ENCODE data around the gene ANKRD24.
A peak's percentile ranks its signal among the peaks of the same experiment; 100 is the strongest.

The ANKRD24 gene

GRCh38 chr19:4185413-4186086, 3.1 kb downstream of the ANKRD24 start:
- no peak overlapping the region for H3K14ac ChIP-seq (ENCODE audit: low read length in 2 of 2)
- H2BK5ac ChIP-seq (ENCODE audit: low read depth, low read length, poor library complexity, severe bottlenecking): no peak overlapping the region
- H3K23ac ChIP-seq (ENCODE audit: low read length in 2 of 2): no peak overlapping the region
- no peak overlapping the region for H3K9ac ChIP-seq (ENCODE audit: low read length)
- H2AK5ac ChIP-seq (ENCODE audit: low read length, severe bottlenecking): no peak overlapping the region
- H3K4me3 ChIP-seq (ENCODE audit: insufficient read depth in 1 of 2, low read depth in 1 of 2, low read length in 2 of 2): no peak overlapping the region
- no peak overlapping the region for H3K4ac ChIP-seq (ENCODE audit: low read depth in 1 of 2, low read length in 2 of 2)
- H3K18ac ChIP-seq (ENCODE audit: low read depth in 1 of 2, low read length in 2 of 2): no peak overlapping the region
- no peak overlapping the region for H2BK120ac ChIP-seq (ENCODE audit: low read depth, low read length)
- H3K36me3 ChIP-seq (ENCODE audit: control insufficient read depth in 1 of 2, insufficient read depth in 2 of 2, low read depth in 1 of 2, low read length in 2 of 2): peaks cover 2 to 5% of the 10 kb centered on the region in 2 experiments
- peaks cover 13% of the 10 kb centered on the region for H3K79me1 ChIP-seq (replicated peaks; ENCODE audit: low read length, poor library complexity, severe bottlenecking)
- H3K9me3 ChIP-seq (ENCODE audit: control insufficient read depth, low read length): no peaks in the 10 kb centered on the region
- no peak overlapping the region for H3K4me2 ChIP-seq (ENCODE audit: low read length, poor library complexity, severe bottlenecking)
- H2BK15ac ChIP-seq (ENCODE audit: low read depth, poor library complexity, severe bottlenecking): no peak overlapping the region
- H3K27me3 ChIP-seq (ENCODE audit: control insufficient read depth in 1 of 2, insufficient read depth in 1 of 2, low read length in 2 of 2): no peaks in the 10 kb centered on the region
- DNase-seq: no peak
- no peak overlapping the region for H3K27ac ChIP-seq (ENCODE audit: low read length, poor library complexity, severe bottlenecking)
- H4K8ac ChIP-seq (ENCODE audit: low read length): no peak overlapping the region
- H2BK12ac ChIP-seq (ENCODE audit: low read length in 2 of 2): no peak overlapping the region
- no peak overlapping the region for H2AFZ ChIP-seq (ENCODE audit: low read depth, low read length)
- no peak overlapping the region for H4K91ac ChIP-seq (ENCODE audit: low read length)
- WGBS: 76% methylated on average over 9 of the region's 9 CpGs
- H3K4me1 ChIP-seq (ENCODE audit: control insufficient read depth, insufficient read depth, low read depth, low read length): peaks cover 20% of the 10 kb centered on the region

- H4K91ac ChIP-seq (ENCODE audit: low read length): no peak overlapping the region
- H4K8ac ChIP-seq (ENCODE audit: low read length): peak overlapping the region; percentile 71
- H3K14ac ChIP-seq (ENCODE audit: low read length in 2 of 2): no peak overlapping the region
- peak; percentile 72 for DNase-seq
- no peak overlapping the region for H3K18ac ChIP-seq (ENCODE audit: low read depth in 1 of 2, low read length in 2 of 2)
- no peak overlapping the region for H3K4me3 ChIP-seq (ENCODE audit: insufficient read depth in 1 of 2, low read depth in 1 of 2, low read length in 2 of 2)
- no peak overlapping the region for H2AK5ac ChIP-seq (ENCODE audit: low read length, severe bottlenecking)
- no peak overlapping the region for H3K23ac ChIP-seq (ENCODE audit: low read length in 2 of 2)
- H2BK120ac ChIP-seq (ENCODE audit: low read depth, low read length): no peak overlapping the region
- H2AFZ ChIP-seq (ENCODE audit: low read depth, low read length): peak overlapping the region; percentile 57
- H3K4ac ChIP-seq (ENCODE audit: low read depth in 1 of 2, low read length in 2 of 2): no peak overlapping the region
- peaks cover 15% of the 10 kb centered on the region for H3K4me1 ChIP-seq (ENCODE audit: control insufficient read depth, insufficient read depth, low read depth, low read length)
- no peaks in the 10 kb centered on the region for H3K36me3 ChIP-seq (ENCODE audit: control insufficient read depth in 1 of 2, insufficient read depth in 2 of 2, low read depth in 1 of 2, low read length in 2 of 2)
- no peak overlapping the region for H2BK12ac ChIP-seq (ENCODE audit: low read length in 2 of 2)
- H3K79me1 ChIP-seq (replicated peaks; ENCODE audit: low read length, poor library complexity, severe bottlenecking): peaks cover 8% of the 10 kb centered on the region
- no peaks in the 10 kb centered on the region for H3K9me3 ChIP-seq (ENCODE audit: control insufficient read depth, low read length)
- no peak overlapping the region for H3K27ac ChIP-seq (ENCODE audit: low read length, poor library complexity, severe bottlenecking)
- H2BK15ac ChIP-seq (ENCODE audit: low read depth, poor library complexity, severe bottlenecking): no peak overlapping the region
- H3K9ac ChIP-seq (ENCODE audit: low read length): peak overlapping the region; percentile 80
- H3K27me3 ChIP-seq (ENCODE audit: control insufficient read depth in 1 of 2, insufficient read depth in 1 of 2, low read length in 2 of 2): no peaks in the 10 kb centered on the region
- H3K4me2 ChIP-seq (ENCODE audit: low read length, poor library complexity, severe bottlenecking): no peak overlapping the region
- WGBS: 46% methylated on average over 21 of the region's 22 CpGs
- H2BK5ac ChIP-seq (ENCODE audit: low read depth, low read length, poor library complexity, severe bottlenecking): no peak overlapping the region
These were observed 3.9 kb downstream of the ANKRD24 start for GRCh38 chr19:4186087-4186993.

- H2BK5ac ChIP-seq (ENCODE audit: low read depth, low read length, poor library complexity, severe bottlenecking): no peak overlapping the region
- H4K91ac ChIP-seq (ENCODE audit: low read length): no peak overlapping the region
- H3K14ac ChIP-seq (ENCODE audit: low read length in 2 of 2): no peak overlapping the region
- 93% methylated on average over 10 of the region's 10 CpGs for WGBS
- no peak overlapping the region for H3K9ac ChIP-seq (ENCODE audit: low read length)
- no peak overlapping the region for H2AFZ ChIP-seq (ENCODE audit: low read depth, low read length)
- H3K4me2 ChIP-seq (ENCODE audit: low read length, poor library complexity, severe bottlenecking): no peak overlapping the region
- H3K36me3 ChIP-seq (ENCODE audit: control insufficient read depth in 1 of 2, insufficient read depth in 2 of 2, low read depth in 1 of 2, low read length in 2 of 2): no peaks in the 10 kb centered on the region
- H3K9me3 ChIP-seq (ENCODE audit: control insufficient read depth, low read length): no peaks in the 10 kb centered on the region
- no peak for DNase-seq
- H3K18ac ChIP-seq (ENCODE audit: low read depth in 1 of 2, low read length in 2 of 2): no peak overlapping the region
- H3K27ac ChIP-seq (ENCODE audit: low read length, poor library complexity, severe bottlenecking): no peak overlapping the region
- no peak overlapping the region for H2BK12ac ChIP-seq (ENCODE audit: low read length in 2 of 2)
- H4K8ac ChIP-seq (ENCODE audit: low read length): no peak overlapping the region
- H2AK5ac ChIP-seq (ENCODE audit: low read length, severe bottlenecking): no peak overlapping the region
- no peak overlapping the region for H3K23ac ChIP-seq (ENCODE audit: low read length in 2 of 2)
- no peak overlapping the region for H2BK120ac ChIP-seq (ENCODE audit: low read depth, low read length)
- peaks cover 3% of the 10 kb centered on the region for H3K79me1 ChIP-seq (replicated peaks; ENCODE audit: low read length, poor library complexity, severe bottlenecking)
- H3K4me3 ChIP-seq (ENCODE audit: insufficient read depth in 1 of 2, low read depth in 1 of 2, low read length in 2 of 2): no peak overlapping the region
- H3K4me1 ChIP-seq (ENCODE audit: control insufficient read depth, insufficient read depth, low read depth, low read length): peaks cover 11% of the 10 kb centered on the region
- no peaks in the 10 kb centered on the region for H3K27me3 ChIP-seq (ENCODE audit: control insufficient read depth in 1 of 2, insufficient read depth in 1 of 2, low read length in 2 of 2)
- H3K4ac ChIP-seq (ENCODE audit: low read depth in 1 of 2, low read length in 2 of 2): no peak overlapping the region
- no peak overlapping the region for H2BK15ac ChIP-seq (ENCODE audit: low read depth, poor library complexity, severe bottlenecking)
These were observed 5.0 kb downstream of the ANKRD24 start for GRCh38 chr19:4187313-4188122.

DNA sequence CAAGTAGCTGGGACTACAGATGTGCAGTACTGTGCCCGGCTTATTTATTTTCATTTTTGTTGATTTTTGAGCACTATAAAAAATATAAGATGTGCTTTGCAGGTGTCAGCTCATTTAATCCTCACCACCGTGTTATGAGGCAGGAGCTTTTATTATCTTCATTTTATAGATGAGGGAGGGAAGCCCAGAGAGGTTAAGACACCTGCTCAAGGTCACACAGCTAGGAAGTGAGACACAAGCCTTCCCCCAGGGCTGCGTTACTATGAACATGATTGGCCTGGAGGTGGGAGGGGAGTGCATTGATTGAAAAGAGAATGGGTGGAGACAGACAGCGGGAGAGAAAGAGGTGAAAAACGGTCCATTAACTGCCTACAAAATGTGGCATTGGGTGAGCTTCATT, 7.2 kb downstream of the ANKRD24 start:
- H2BK15ac ChIP-seq (ENCODE audit: low read depth, poor library complexity, severe bottlenecking): no peak overlapping the region
- DNase-seq: no peak
- H3K18ac ChIP-seq (ENCODE audit: low read depth in 1 of 2, low read length in 2 of 2): no peak overlapping the region
- peaks cover 8 to 14% of the 10 kb centered on the region in 2 experiments for H3K27me3 ChIP-seq (ENCODE audit: control insufficient read depth in 1 of 2, insufficient read depth in 1 of 2, low read length in 2 of 2)
- no peak overlapping the region for H2BK120ac ChIP-seq (ENCODE audit: low read depth, low read length)
- H3K79me1 ChIP-seq (replicated peaks; ENCODE audit: low read length, poor library complexity, severe bottlenecking): no peaks in the 10 kb centered on the region
- no peak overlapping the region for H2AK5ac ChIP-seq (ENCODE audit: low read length, severe bottlenecking)
- H3K4me3 ChIP-seq (ENCODE audit: insufficient read depth in 1 of 2, low read depth in 1 of 2, low read length in 2 of 2): no peak overlapping the region
- H3K27ac ChIP-seq (ENCODE audit: low read length, poor library complexity, severe bottlenecking): no peak overlapping the region
- H2AFZ ChIP-seq (ENCODE audit: low read depth, low read length): no peak overlapping the region
- no peak overlapping the region for H3K4me2 ChIP-seq (ENCODE audit: low read length, poor library complexity, severe bottlenecking)
- no peaks in the 10 kb centered on the region for H3K36me3 ChIP-seq (ENCODE audit: control insufficient read depth in 1 of 2, insufficient read depth in 2 of 2, low read depth in 1 of 2, low read length in 2 of 2)
- peaks cover 7% of the 10 kb centered on the region for H3K4me1 ChIP-seq (ENCODE audit: control insufficient read depth, insufficient read depth, low read depth, low read length)
- no peak overlapping the region for H3K14ac ChIP-seq (ENCODE audit: low read length in 2 of 2)
- H4K91ac ChIP-seq (ENCODE audit: low read length): no peak overlapping the region
- H2BK12ac ChIP-seq (ENCODE audit: low read length in 2 of 2): no peak overlapping the region
- H4K8ac ChIP-seq (ENCODE audit: low read length): no peak overlapping the region
- H2BK5ac ChIP-seq (ENCODE audit: low read depth, low read length, poor library complexity, severe bottlenecking): no peak overlapping the region
- H3K9ac ChIP-seq (ENCODE audit: low read length): no peak overlapping the region
- H3K9me3 ChIP-seq (ENCODE audit: control insufficient read depth, low read length): no peaks in the 10 kb centered on the region
- no peak overlapping the region for H3K23ac ChIP-seq (ENCODE audit: low read length in 2 of 2)
- H3K4ac ChIP-seq (ENCODE audit: low read depth in 1 of 2, low read length in 2 of 2): no peak overlapping the region
- 80% methylated on average over 5 of the region's 5 CpGs for WGBS

Measured in mesenchymal stem cell (in vitro differentiated cells and primary cell).